HG03064 (cell line): ENCODE measurements around the gene NT5DC1.

ENCODE experiments used
- ATAC-seq: cut with Tn5 transposase; IDR thresholded peaks from one replicate; pipeline ENCODE4 v1.9.1; 2021; ENCODE audit warnings: low read depth; ENCODE audit not compliant: unreplicated experiment

Gene NT5DC1

DNA sequence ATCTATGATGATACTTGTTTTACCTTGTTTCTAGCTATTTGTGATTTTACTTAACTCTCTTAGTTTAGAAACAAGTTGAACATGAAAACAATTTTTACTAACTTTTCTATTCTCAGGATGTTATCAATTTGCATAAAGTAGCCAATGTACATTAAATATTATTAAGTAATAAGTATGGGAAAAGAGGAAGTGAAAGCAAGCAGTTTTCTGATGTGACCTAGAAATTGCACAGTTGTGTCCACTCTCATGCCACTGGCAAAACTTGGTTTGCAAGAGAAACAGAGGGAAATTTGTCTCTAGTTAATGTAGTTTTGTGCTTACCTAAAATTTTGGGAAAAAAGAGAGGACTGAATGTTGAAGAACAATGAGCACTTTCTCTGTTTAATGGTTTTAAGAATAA is 198.3 kb downstream of the NT5DC1 start:
- no peak for ATAC-seq
